NT2/D1 (cell line): Measurements from ENCODE around the gene LRIT1.
"Not testable (repeated sequence)": the region's sequence is repeated elsewhere in the genome, so short reads cannot be mapped to it uniquely, and the experiment has no call there.

Experiments
- DNase-seq: peaks from one replicate; pipeline ENCODE4 v3.0.0-alpha.2; 2011; ENCODE audit warnings: low read depth, low spot score
- H3K27me3 ChIP-seq: 2 replicates; pipeline ENCODE4 v1.6.0; 2011; ENCODE audit warnings: mild to moderate bottlenecking; ENCODE audit not compliant: insufficient read length, insufficient read depth
- H3K36me3 ChIP-seq: 2 replicates; pipeline ENCODE4 v1.6.1; 2011; ENCODE audit warnings: mild to moderate bottlenecking, low read length, mixed read lengths; ENCODE audit not compliant: insufficient read depth, insufficient read length
- H3K4me1 ChIP-seq: 2 replicates; pipeline ENCODE4 v1.5.1; 2011; ENCODE audit not compliant: insufficient read depth, insufficient read length
- H3K4me3 ChIP-seq: 2 replicates; pipeline ENCODE4 v1.5.1; 2011; ENCODE audit warnings: low read depth; ENCODE audit not compliant: insufficient read length
- H3K9ac ChIP-seq: 2 replicates; pipeline ENCODE4 v1.6.0; 2011; ENCODE audit warnings: low read depth; ENCODE audit not compliant: insufficient read length
- H3K9me3 ChIP-seq: 2 replicates; pipeline ENCODE4 v1.5.1; 2011; ENCODE audit warnings: mild to moderate bottlenecking, low read length; ENCODE audit not compliant: insufficient read depth
- SUZ12 ChIP-seq: IDR thresholded peaks from 2 replicates; pipeline ENCODE4 v1.6.1; 2011; ENCODE audit not compliant: insufficient read length, insufficient read depth; ENCODE audit errors: extremely low read depth
- YY1 ChIP-seq: IDR thresholded peaks from 2 replicates; pipeline ENCODE4 v1.6.1; 2011; ENCODE audit not compliant: insufficient read length, insufficient read depth
- ZNF274 ChIP-seq: IDR thresholded peaks from 2 replicates; pipeline ENCODE4 v1.6.1; 2011; ENCODE audit warnings: mild to moderate bottlenecking, low read depth, low read length

Gene LRIT1, protein sequence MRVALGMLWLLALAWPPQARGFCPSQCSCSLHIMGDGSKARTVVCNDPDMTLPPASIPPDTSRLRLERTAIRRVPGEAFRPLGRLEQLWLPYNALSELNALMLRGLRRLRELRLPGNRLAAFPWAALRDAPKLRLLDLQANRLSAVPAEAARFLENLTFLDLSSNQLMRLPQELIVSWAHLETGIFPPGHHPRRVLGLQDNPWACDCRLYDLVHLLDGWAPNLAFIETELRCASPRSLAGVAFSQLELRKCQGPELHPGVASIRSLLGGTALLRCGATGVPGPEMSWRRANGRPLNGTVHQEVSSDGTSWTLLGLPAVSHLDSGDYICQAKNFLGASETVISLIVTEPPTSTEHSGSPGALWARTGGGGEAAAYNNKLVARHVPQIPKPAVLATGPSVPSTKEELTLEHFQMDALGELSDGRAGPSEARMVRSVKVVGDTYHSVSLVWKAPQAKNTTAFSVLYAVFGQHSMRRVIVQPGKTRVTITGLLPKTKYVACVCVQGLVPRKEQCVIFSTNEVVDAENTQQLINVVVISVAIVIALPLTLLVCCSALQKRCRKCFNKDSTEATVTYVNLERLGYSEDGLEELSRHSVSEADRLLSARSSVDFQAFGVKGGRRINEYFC

DNA sequence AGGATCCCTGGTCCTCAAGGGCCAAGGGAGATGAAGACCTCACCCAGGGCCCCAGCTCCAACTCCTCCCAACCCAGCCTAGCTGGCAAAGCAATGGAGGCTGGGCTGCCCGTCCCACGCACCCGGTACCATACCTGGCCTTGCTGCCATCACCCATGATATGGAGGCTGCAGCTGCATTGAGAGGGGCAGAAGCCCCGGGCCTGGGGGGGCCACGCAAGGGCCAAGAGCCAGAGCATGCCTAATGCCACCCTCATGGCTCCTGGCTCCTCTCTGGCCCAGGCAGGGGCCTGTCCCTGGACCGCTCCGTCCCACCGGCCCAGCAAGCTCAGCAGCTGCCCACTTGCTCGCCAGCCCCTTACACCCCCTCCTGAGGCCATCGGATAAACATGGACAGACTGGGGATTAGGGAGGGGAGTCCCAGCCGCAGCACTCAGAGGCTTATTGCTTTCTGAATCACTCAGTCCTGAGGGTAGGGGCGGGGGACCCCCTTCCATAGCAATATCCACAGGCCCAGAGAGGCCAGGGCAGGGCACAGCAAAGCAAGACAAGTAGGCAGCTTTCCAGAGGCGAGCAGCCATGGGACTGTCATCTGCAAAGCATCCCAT is at the start of gene LRIT1:
LRIT1 (minus strand) TSS at position 362 of the 606 bp plus-strand sequence; CDS start at position 255, 107 bp downstream.
- TF ChIP-seq ZNF274: no peak
- TF ChIP-seq YY1: no peak
- TF ChIP-seq SUZ12: no peak
- Histone ChIP-seq H3K27me3 (no peaks in the 10 kb centered on the region), H3K4me1 (no peaks in the 10 kb centered on the region), H3K36me3 (no peaks in the 10 kb centered on the region), H3K9ac (no peak within 1 kb of the TSS), H3K9me3 (no peaks in the 10 kb centered on the region), H3K4me3 (no peak within 1 kb of the TSS)
- no peak for DNase-seq

DNA sequence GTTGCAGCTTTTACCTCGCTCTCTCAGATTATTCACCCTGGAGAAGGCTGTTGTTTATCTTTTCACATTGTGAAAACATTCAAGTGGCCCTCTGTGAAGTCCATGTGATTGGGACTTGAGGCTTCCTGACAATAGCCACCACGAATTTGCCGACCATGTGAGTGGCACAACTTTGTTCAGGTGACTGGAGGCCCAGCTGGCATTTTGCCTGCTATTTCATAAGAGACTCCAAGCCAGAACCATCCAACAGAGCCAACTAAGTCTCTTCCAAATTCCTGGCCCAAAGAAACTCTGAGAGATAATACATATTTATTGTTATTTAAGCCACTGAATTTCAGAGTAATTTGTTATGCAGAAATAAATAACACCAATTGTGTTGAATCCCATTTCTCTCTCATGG is 48.9 kb upstream of the LRIT1 start:
- DNase-seq: no peak
- H3K4me3 ChIP-seq: no peak overlapping the region
- H3K4me1 ChIP-seq: no peaks in the 10 kb centered on the region
- no peaks in the 10 kb centered on the region for H3K27me3 ChIP-seq
- TF ChIP-seq SUZ12 (no peak), YY1 (no peak), ZNF274 (no peak)
- no peaks in the 10 kb centered on the region for H3K36me3 ChIP-seq
- H3K9ac ChIP-seq: no peak overlapping the region
- no peaks in the 10 kb centered on the region for H3K9me3 ChIP-seq

DNA sequence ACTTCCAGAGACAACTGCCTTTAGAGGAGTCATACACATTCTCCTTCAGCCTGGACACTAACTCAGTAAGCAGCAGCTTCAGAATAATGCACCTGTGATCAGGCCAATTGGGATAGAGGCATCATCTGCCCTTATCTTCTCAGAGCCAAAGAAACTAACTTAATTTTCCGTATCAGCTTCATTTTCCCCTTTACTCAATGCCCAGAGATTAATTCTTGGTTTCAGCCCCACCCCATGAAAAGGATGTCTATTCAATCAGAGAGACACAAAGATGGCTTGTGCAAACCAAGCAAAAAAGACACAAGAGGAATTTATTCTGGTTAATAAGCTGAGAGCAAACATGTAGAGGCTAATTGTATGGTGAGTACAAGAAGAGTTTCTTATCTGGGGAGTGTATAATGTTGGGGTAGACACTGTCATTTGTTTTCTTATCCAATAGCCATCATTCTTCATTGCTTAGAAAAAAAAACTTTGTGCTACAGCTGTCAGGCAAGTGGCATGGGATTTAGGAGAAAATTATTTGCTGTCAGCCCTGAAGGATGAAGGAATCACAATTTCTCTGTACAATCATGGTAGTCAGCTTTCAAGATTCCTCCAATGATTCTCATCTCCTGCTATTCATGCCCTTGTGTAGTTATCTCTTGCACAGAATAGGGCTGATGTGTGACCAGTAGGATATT is 48.3 kb upstream of the LRIT1 start:
- DNase-seq: no peak
- H3K9me3 ChIP-seq: no peaks in the 10 kb centered on the region
- H3K4me3 ChIP-seq: no peak overlapping the region
- no peak overlapping the region for H3K9ac ChIP-seq
- no peaks in the 10 kb centered on the region for H3K4me1 ChIP-seq
- H3K27me3 ChIP-seq: no peaks in the 10 kb centered on the region
- TF ChIP-seq SUZ12 (no peak), ZNF274 (no peak), YY1 (no peak)
- no peaks in the 10 kb centered on the region for H3K36me3 ChIP-seq

DNA sequence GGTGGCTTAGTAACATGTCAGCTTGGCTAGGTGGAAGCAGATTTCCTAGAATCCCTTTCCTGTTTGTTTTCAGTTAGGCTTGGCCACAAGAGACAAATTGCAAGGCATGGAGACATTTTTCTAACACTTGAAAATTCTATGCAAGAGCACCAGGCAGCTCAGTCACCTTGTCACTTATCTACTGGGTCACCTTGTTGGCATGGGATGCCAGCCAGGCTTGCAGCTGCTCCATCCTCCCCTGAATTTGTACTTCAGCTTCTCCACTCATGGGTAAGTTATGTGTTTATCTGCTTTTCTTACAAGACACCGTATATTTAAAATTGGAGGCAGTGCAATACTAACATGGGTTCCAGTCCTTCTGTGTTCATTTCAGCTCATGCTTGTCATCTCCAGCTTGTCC is 46.8 kb upstream of the LRIT1 start:
- no peaks in the 10 kb centered on the region for H3K4me1 ChIP-seq
- no peak for DNase-seq

DNA sequence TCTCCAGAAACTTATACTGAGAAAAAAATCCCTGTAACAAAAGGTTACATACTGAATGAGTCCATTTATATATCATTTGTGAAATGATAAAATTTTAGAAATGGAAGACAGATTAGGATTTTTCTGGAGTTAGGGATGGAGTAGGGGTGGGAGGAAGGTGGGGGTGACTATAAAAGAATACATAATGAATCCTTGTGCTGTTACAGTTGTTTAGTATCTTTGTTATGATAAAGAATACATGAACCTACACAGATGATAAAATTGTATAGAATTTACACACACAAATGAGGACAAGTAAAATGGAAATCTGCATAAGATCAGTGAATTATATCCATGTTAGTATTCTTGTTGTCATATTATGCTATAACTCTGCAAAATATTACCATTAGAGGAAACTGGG is 45.3 kb upstream of the LRIT1 start:
- Histone ChIP-seq H3K4me1 (no peaks in the 10 kb centered on the region), H3K9ac (no peak overlapping the region), H3K36me3 (no peaks in the 10 kb centered on the region), H3K4me3 (no peak overlapping the region), H3K27me3 (no peaks in the 10 kb centered on the region), H3K9me3 (no peaks in the 10 kb centered on the region)
- TF ChIP-seq YY1 (no peak), ZNF274 (no peak), SUZ12 (no peak)
- DNase-seq: no peak

More for the DNA sequence above, 46.8 kb upstream of the LRIT1 start:
- Histone ChIP-seq H3K9me3 (no peaks in the 10 kb centered on the region), H3K9ac (no peak overlapping the region), H3K27me3 (no peaks in the 10 kb centered on the region), H3K4me3 (no peak overlapping the region), H3K36me3 (no peaks in the 10 kb centered on the region)
- TF ChIP-seq SUZ12 (no peak), ZNF274 (no peak), YY1 (no peak)

DNA sequence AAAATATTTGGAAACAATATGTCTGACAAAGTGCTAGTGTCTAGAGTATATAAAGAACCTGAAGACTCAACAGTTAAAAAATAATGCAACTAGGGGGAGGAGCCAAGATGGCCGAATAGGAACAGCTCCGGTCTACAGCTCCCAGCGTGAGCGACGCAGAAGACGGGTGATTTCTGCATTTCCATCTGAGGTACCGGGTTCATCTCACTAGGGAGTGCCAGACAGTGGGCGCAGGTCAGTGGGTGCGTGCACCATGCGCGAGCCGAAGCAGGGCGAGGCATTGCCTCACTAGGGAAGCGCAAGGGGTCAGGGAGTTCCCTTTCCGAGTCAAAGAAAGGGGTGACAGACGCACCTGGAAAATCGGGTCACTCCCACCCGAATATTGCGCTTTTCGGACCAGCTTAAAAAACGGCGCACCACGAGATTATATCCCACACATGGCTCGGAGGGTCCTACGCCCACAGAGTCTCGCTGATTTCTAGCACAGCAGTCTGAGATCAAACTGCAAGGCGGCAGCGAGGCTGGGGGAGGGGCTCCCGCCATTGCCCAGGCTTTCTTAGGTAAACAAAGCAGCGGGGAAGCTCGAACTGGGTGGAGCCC is 38.6 kb upstream of the LRIT1 start:
- not testable (repeated sequence) for H3K36me3 ChIP-seq, H3K27me3 ChIP-seq, H3K4me1 ChIP-seq, DNase-seq, H3K9ac ChIP-seq, H3K9me3 ChIP-seq
- peak overlapping the region; percentile 22 for H3K4me3 ChIP-seq
